K562 (cell line): ENCODE measurements around the gene ATL2. TPM values are rescaled to one million over a fixed set of nuclear protein-coding genes. Genes with fewer than 3 reads are reported as not detected.

ENCODE experiments used
- ATAC-seq: fragments of 200-7000 bp; cut with Tn5 transposase; 3 replicates; pipeline ENCODE4 v1.9.1; 2020; ENCODE audit warnings: moderate library complexity
- BruUV-seq: library from RNA; stranded (reverse); fragments of 400-500 nt; replicated peaks from 2 replicates; lab custom pipeline; 2021; lab: Mats Ljungman, UMichigan
- CTCF ChIA-PET: fragments of 300-600 bp; formaldehyde crosslinking; extraction: SDS; loops from one replicate; lab custom pipeline; 2021; ENCODE audit warnings: low intra/inter-chr PET ratio; lab: Yijun Ruan, JAX
- POLR2A ChIA-PET: fragments of 300-600, 350-650 bp; sonication (Branson Sonifier 250); formaldehyde crosslinking; extraction: SDS; loops from one replicate; lab custom pipeline; 2021; ENCODE audit warnings: antibody characterized with exemption, inconsistent platforms; lab: Yijun Ruan, JAX
- DNase-seq, 4 experiments: peaks; one replicate each; pipeline versions ENCODE4 v3.0.0 to v3.0.0-alpha.2; 2011 to 2018; ENCODE audit warnings: low spot score in 3 of 4, mixed read lengths in 3 of 4; ENCODE audit errors: extremely low read depth in 1 of 4
- FAIRE-seq: peaks from 2 replicates; lab custom pipeline; 2011; peaks lifted over from hg19 to GRCh38; lab: Jason Lieb, UNC
- H2AFZ ChIP-seq: 2 replicates; pipeline ENCODE4 v1.6.0; 2011; ENCODE audit warnings: low read depth, low read length, control low read depth, inconsistent platforms
- H3K27ac ChIP-seq: fragments of 200-600 bp; 3 replicates; pipeline ENCODE4 v1.8.0; 2011; ENCODE audit warnings: low read depth, mild to moderate bottlenecking, control low read depth, inconsistent platforms, low read length, moderate library complexity, mixed read lengths; ENCODE audit errors: extremely low read depth
- H3K27me3 ChIP-seq, 2 experiments: fragments of 300-600 bp in 1 of 2; 2 replicates in 1 of 2; 3 replicates in 1 of 2; pipeline versions ENCODE4 v1.6.0 to v1.8.0; 2011; ENCODE audit warnings: inconsistent platforms in 2 of 2, low read length in 2 of 2, mild to moderate bottlenecking in 1 of 2, mixed read lengths in 1 of 2, moderate library complexity in 1 of 2; ENCODE audit not compliant: control insufficient read depth in 2 of 2, insufficient read depth in 2 of 2
- H3K36me3 ChIP-seq: fragments of 300-600 bp; 3 replicates; pipeline ENCODE4 v1.8.0; 2011; ENCODE audit warnings: mild to moderate bottlenecking, low read length, inconsistent platforms; ENCODE audit not compliant: control insufficient read depth, insufficient read depth
- H3K4me1 ChIP-seq, 2 experiments: fragments of 200-600 bp in 1 of 2; replicated peaks in 1 of 2; 2 replicates in 1 of 2; 3 replicates in 1 of 2; pipeline versions ENCODE4 v1.5.1 to v1.8.0; 2011; ENCODE audit warnings: inconsistent platforms in 2 of 2, low read length in 2 of 2, mild to moderate bottlenecking in 1 of 2, mixed read lengths in 1 of 2, moderate library complexity in 1 of 2; ENCODE audit not compliant: control insufficient read depth in 2 of 2, insufficient read depth in 2 of 2
- H3K4me2 ChIP-seq: 2 replicates; pipeline ENCODE4 v1.6.1; 2011; ENCODE audit warnings: low read length, control low read depth, inconsistent platforms, mixed read lengths; ENCODE audit not compliant: insufficient read depth
- H3K4me3 ChIP-seq: fragments of 200-600 bp; sonication (generic), shearing (Covaris generic); 2 replicates; pipeline ENCODE4 v1.5.1; 2016; ENCODE audit warnings: control low read depth, inconsistent platforms
- H3K79me2 ChIP-seq: fragments of 200-600 bp; 3 replicates; pipeline ENCODE4 v1.8.0; 2011; ENCODE audit warnings: low read length, inconsistent platforms; ENCODE audit not compliant: control insufficient read depth, insufficient read depth
- H3K9ac ChIP-seq, 2 experiments: 2 replicates each; pipeline versions ENCODE4 v1.6.0 to v1.6.1; 2011; ENCODE audit warnings: low read depth in 2 of 2, low read length in 2 of 2, control low read depth in 1 of 2, inconsistent platforms in 1 of 2, mild to moderate bottlenecking in 1 of 2, mixed read lengths in 1 of 2; ENCODE audit not compliant: insufficient read depth in 1 of 2
- H3K9me1 ChIP-seq: one replicate; pipeline ENCODE4 v1.6.0; 2011; ENCODE audit warnings: inconsistent platforms, mild to moderate bottlenecking, low read length, moderate library complexity; ENCODE audit not compliant: control insufficient read depth, insufficient read depth
- H3K9me3 ChIP-seq: replicated peaks from 2 replicates; pipeline ENCODE4 v1.5.1; 2011; ENCODE audit warnings: low read depth, low read length, inconsistent platforms; ENCODE audit not compliant: control insufficient read depth, insufficient read depth
- H4K20me1 ChIP-seq: replicated peaks from 2 replicates; pipeline ENCODE4 v1.6.1; 2011; ENCODE audit warnings: low read length, inconsistent platforms, mixed read lengths; ENCODE audit not compliant: control insufficient read depth, insufficient read depth
- GATAD2A ChIP-seq: fragments of 450-650 bp; IDR thresholded peaks from 2 replicates; pipeline ENCODE4 v1.6.1; 2017
- JUND ChIP-seq, 2 experiments: IDR thresholded peaks; 2 replicates in 1 of 2; 3 replicates in 1 of 2; pipeline ENCODE4 v1.6.1; 2011; ENCODE audit warnings: borderline replicate concordance in 2 of 2, low read depth in 2 of 2, low read length in 2 of 2, improper control_type of control experiment in 1 of 2, missing biosample characterization in 1 of 2, missing genetic modification characterization in 1 of 2, missing genetic modification reagents in 1 of 2
- LARP7 ChIP-seq: fragments of 450-650 bp; IDR thresholded peaks from 2 replicates; pipeline ENCODE4 v1.6.1; 2016
- NR2F6 ChIP-seq: fragments of 450-650 bp; formaldehyde crosslinking; IDR thresholded peaks from 2 replicates; pipeline ENCODE4 v1.4.0; 2020; ENCODE audit warnings: mild to moderate bottlenecking
- POLR2A ChIP-seq: fragments of 450-650 bp; conservative IDR thresholded peaks from 2 replicates; pipeline ENCODE4 v1.6.1; 2016
- PRMT5 ChIP-seq: sonication (generic); formaldehyde crosslinking; IDR thresholded peaks from 2 replicates; pipeline ENCODE4 v1.5.0; 2020; ENCODE audit warnings: missing genetic modification reagents
- RUNX1 ChIP-seq: sonication (generic); IDR thresholded peaks from 2 replicates; pipeline ENCODE4 v1.6.1; 2016; ENCODE audit warnings: antibody characterized with exemption, low read depth
- SMAD1 ChIP-seq: fragments of 150-350 bp; IDR thresholded peaks from 2 replicates; pipeline ENCODE4 v1.6.1; 2014; ENCODE audit warnings: low read length, low read depth; ENCODE audit not compliant: partially characterized antibody
- SMARCA4 ChIP-seq: fragments of 450-650 bp; IDR thresholded peaks from 2 replicates; pipeline ENCODE4 v1.6.1; 2016
- STAT5B ChIP-seq: fragments of 250-450 bp; sonication (Bioruptor Pico); IDR thresholded peaks from 2 replicates; pipeline ENCODE4 v1.8.0; 2021; ENCODE audit warnings: mild to moderate bottlenecking, inconsistent platforms
- TBP ChIP-seq: optimal IDR thresholded peaks from 2 replicates; pipeline ENCODE3; 2011; ENCODE audit warnings: low read depth, low read length, improper control_type of control experiment
- ZNF232 ChIP-seq: sonication (generic); formaldehyde crosslinking; IDR thresholded peaks from 2 replicates; pipeline ENCODE4 v1.8.0; 2022; ENCODE audit warnings: mild to moderate bottlenecking, missing genetic modification reagents
- ZNF695 ChIP-seq: fragments of 450-650 bp; formaldehyde crosslinking; IDR thresholded peaks from 2 replicates; pipeline ENCODE4 v1.4.0; 2020; ENCODE audit warnings: mild to moderate bottlenecking, moderate library complexity
- ZNF75A ChIP-seq: fragments of 450-650 bp; formaldehyde crosslinking; IDR thresholded peaks from 2 replicates; pipeline ENCODE4 v1.4.0; 2020; ENCODE audit warnings: mild to moderate bottlenecking
- WGBS: fragments of 100-300 bp; shearing (Covaris generic); methylation state at CpG from one replicate; pipeline ENCODE4 v1.1.6; 2016; ENCODE audit warnings: low coverage, mixed read lengths; ENCODE audit not compliant: insufficient coverage; ENCODE audit errors: missing lambda C conversion rate; 5-methylcytosine and 5-hydroxymethylcytosine counted together
- in situ Hi-C: fragments of 300-500 bp; cut with MboI; formaldehyde crosslinking; loops from 4 replicates; pipeline ENCODE4 v1.15.0; 2018; ENCODE audit warnings: inconsistent platforms, mixed read lengths
- intact Hi-C: fragments of 100-400 bp; cut with micrococcal nuclease; formaldehyde crosslinking; loops from 2 replicates; pipeline ENCODE4 v1.14.2; 2022
- polyA plus RNA-seq, 8 experiments: library from polyadenylated mRNA; depleted of rRNA in 4 of 8; stranded (reverse) in 5 of 8; unstranded in 3 of 8; fragments of >200 nt; fragmentation: Nextera tagmentation in 2 of 8; fragmentation: Illumina TruSeq in 1 of 8; extraction: Ambion mirVana in 2 of 8; extraction: Trizol in 1 of 8; gene quantifications; 2 replicates each; pipeline versions ENCODE4 v1.2.1 to v1.2.3, GENCODE V29; 2011 to 2014; ENCODE audit warnings: inconsistent platforms in 1 of 8, missing spikeins in 1 of 8
- total RNA-seq, 7 experiments: library from RNA; depleted of rRNA in 6 of 7; stranded (reverse); fragments of >200 nt in 6 of 7; fragmentation: Illumina TruSeq in 2 of 7; extraction: Trizol in 2 of 7; gene quantifications; 2 replicates each; pipeline versions ENCODE4 v1.2.1 to v1.2.3, GENCODE V29; 2011 to 2021; ENCODE audit warnings: low replicate concordance in 1 of 7
- TF ChIP-seq, protein P1 (sequence below): fragments of 250-450 bp; sonication (Bioruptor Pico); IDR thresholded peaks from 2 replicates; pipeline ENCODE4 v1.4.0; 2020; ENCODE audit warnings: mild to moderate bottlenecking
- TF ChIP-seq, protein P2 (sequence below): sonication (generic); formaldehyde crosslinking; IDR thresholded peaks from 2 replicates; pipeline ENCODE4 v1.8.1; 2022; ENCODE audit warnings: missing genetic modification reagents
- TF ChIP-seq, protein P3 (sequence below): IDR thresholded peaks from 2 replicates; pipeline ENCODE4 v1.6.1; 2012; ENCODE audit warnings: low read depth, low read length, improper control_type of control experiment, borderline replicate concordance
- TF ChIP-seq, protein P4 (sequence below): sonication (generic); formaldehyde crosslinking; IDR thresholded peaks from 2 replicates; pipeline ENCODE4 v1.8.0; 2022; ENCODE audit warnings: mild to moderate bottlenecking, missing genetic modification reagents, borderline replicate concordance

The ATL2 gene
- total and polyA plus RNA-seq, 9 of the 15 experiments (the other 6 are each of a cell fraction or from before 2014, with no cell fraction given), result 12.0 to 80.8 (median 70.2) TPM

DNA sequence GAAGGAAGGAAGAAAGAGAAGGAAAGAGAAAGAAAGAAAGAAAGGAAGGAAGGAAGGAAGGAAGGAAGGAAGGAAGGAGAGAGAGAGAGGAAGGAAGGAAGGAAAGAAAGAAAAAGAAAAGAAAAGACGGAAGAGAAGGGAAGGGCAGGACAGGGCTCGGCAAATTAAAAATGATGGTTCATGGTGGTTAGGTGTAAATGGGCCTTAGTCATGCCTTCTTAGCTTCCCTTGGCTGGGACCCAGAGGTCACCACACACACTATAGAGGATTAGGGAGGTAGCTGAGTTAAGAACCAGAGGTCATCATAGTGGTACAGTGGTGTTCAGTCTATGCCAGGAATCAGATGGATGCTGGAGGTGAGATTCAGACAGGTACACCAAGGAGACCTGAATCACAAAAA lies 9.3 kb upstream of the ATL2 start:
- no peak overlapping the region for H3K4me3 ChIP-seq
- no peaks in the 10 kb centered on the region for H3K36me3 ChIP-seq
- peaks cover 2% of the 10 kb centered on the region for H3K9me1 ChIP-seq
- ATAC-seq (peak; percentile 94), DNase-seq (peak in 2 of 4 experiments; percentile 64 to 66), FAIRE-seq (peak; percentile 93)
- WGBS, result 0% methylated on average over 2 of the region's 2 CpGs
- H3K4me1 ChIP-seq, result peaks cover 3 to 5% of the 10 kb centered on the region in 2 experiments; a peak in 4 of 5 replicates
- no peaks in the 10 kb centered on the region for H4K20me1 ChIP-seq
- H3K27ac ChIP-seq, result no peak overlapping the region; the same call in 2 of the 3 replicates
- H3K79me2 ChIP-seq, result no peaks in the 10 kb centered on the region
- intact Hi-C loops, result loop anchor here (1.0 kb wide), 1 partner anchor 9 kb away; the partner anchor contains the start of gene ATL2
- BruUV-seq, result no TSS peak
- no peaks in the 10 kb centered on the region for H3K27me3 ChIP-seq
- no peak overlapping the region for H2AFZ ChIP-seq
- no peaks in the 10 kb centered on the region for H3K9me3 ChIP-seq
- ChIA-PET POLR2A (interaction anchor here (1.0 to 1.2 kb wide), 3 partner anchors 8 to 14 kb away, joined by 3 to 4 read pairs (median 3); no protein-coding TSS in a partner anchor), CTCF (no interaction called here)
- no peak overlapping the region; a peak in 1 of 4 replicates for H3K9ac ChIP-seq
- in situ Hi-C loops, result no loop called here
- H3K4me2 ChIP-seq, result no peak overlapping the region
- TF ChIP-seq JUND (IDR thresholded peaks at IDR 0.05; ENCODE audit: borderline replicate concordance, low read depth, low read length), result 0 out of 2 replicates have a peak, but pooled peaks have one; percentile 14
- no peak for TF ChIP-seq JUND (tag; IDR thresholded peaks at IDR 0.05; ENCODE audit: borderline replicate concordance, low read depth, low read length)
- TF ChIP-seq, protein P1, sequence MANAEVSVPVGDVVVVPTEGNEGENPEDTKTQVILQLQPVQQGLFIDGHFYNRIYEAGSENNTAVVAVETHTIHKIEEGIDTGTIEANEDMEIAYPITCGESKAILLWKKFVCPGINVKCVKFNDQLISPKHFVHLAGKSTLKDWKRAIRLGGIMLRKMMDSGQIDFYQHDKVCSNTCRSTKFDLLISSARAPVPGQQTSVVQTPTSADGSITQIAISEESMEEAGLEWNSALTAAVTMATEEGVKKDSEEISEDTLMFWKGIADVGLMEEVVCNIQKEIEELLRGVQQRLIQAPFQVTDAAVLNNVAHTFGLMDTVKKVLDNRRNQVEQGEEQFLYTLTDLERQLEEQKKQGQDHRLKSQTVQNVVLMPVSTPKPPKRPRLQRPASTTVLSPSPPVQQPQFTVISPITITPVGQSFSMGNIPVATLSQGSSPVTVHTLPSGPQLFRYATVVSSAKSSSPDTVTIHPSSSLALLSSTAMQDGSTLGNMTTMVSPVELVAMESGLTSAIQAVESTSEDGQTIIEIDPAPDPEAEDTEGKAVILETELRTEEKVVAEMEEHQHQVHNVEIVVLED (CRISPR knock-in tag), result no peak
- no peak for TF ChIP-seq RUNX1
- peak; percentile 62; the same call in 1 of the 2 replicates for TF ChIP-seq GATAD2A
- TF ChIP-seq SMARCA4, result peak; percentile 57; the same call in 1 of the 2 replicates
- TF ChIP-seq, protein P2, sequence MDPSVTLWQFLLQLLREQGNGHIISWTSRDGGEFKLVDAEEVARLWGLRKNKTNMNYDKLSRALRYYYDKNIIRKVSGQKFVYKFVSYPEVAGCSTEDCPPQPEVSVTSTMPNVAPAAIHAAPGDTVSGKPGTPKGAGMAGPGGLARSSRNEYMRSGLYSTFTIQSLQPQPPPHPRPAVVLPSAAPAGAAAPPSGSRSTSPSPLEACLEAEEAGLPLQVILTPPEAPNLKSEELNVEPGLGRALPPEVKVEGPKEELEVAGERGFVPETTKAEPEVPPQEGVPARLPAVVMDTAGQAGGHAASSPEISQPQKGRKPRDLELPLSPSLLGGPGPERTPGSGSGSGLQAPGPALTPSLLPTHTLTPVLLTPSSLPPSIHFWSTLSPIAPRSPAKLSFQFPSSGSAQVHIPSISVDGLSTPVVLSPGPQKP (CRISPR knock-in tag), result no peak
- TF ChIP-seq ZNF75A, result no peak
- no peak for TF ChIP-seq STAT5B (CRISPR knock-in tag)
- no peak for TF ChIP-seq POLR2A
- no peak for TF ChIP-seq PRMT5
- TF ChIP-seq SMAD1, result no peak
- TF ChIP-seq NR2F6, result no peak
- no peak for TF ChIP-seq ZNF695 (CRISPR knock-in tag)
- TF ChIP-seq, protein P3, sequence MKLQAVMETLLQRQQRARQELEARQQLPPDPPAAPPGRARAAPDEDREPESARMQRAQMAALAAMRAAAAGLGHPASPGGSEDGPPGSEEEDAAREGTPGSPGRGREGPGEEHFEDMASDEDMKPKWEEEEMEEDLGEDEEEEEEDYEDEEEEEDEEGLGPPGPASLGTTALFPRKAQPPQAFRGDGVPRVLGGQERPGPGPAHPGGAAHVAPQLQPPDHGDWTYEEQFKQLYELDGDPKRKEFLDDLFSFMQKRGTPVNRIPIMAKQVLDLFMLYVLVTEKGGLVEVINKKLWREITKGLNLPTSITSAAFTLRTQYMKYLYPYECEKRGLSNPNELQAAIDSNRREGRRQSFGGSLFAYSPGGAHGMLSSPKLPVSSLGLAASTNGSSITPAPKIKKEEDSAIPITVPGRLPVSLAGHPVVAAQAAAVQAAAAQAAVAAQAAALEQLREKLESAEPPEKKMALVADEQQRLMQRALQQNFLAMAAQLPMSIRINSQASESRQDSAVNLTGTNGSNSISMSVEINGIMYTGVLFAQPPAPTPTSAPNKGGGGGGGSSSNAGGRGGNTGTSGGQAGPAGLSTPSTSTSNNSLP, result no peak
- no peak for TF ChIP-seq TBP
- no peak for TF ChIP-seq ZNF232 (CRISPR knock-in tag)
- TF ChIP-seq LARP7, result no peak
- TF ChIP-seq, protein P4, sequence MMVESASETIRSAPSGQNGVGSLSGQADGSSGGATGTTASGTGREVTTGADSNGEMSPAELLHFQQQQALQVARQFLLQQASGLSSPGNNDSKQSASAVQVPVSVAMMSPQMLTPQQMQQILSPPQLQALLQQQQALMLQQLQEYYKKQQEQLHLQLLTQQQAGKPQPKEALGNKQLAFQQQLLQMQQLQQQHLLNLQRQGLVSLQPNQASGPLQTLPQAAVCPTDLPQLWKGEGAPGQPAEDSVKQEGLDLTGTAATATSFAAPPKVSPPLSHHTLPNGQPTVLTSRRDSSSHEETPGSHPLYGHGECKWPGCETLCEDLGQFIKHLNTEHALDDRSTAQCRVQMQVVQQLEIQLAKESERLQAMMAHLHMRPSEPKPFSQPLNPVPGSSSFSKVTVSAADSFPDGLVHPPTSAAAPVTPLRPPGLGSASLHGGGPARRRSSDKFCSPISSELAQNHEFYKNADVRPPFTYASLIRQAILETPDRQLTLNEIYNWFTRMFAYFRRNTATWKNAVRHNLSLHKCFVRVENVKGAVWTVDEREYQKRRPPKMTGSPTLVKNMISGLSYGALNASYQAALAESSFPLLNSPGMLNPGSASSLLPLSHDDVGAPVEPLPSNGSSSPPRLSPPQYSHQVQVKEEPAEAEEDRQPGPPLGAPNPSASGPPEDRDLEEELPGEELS (CRISPR knock-in tag), result no peak
